ENCODE measurements around the gene SPPL2B. TPM values are rescaled to one million over a fixed set of nuclear protein-coding genes. Genes with fewer than 3 reads are reported as not detected.

The SPPL2B gene
- total and polyA plus RNA-seq, 8 donors: 13.6 to 450 (median 74.1) TPM

DNA sequence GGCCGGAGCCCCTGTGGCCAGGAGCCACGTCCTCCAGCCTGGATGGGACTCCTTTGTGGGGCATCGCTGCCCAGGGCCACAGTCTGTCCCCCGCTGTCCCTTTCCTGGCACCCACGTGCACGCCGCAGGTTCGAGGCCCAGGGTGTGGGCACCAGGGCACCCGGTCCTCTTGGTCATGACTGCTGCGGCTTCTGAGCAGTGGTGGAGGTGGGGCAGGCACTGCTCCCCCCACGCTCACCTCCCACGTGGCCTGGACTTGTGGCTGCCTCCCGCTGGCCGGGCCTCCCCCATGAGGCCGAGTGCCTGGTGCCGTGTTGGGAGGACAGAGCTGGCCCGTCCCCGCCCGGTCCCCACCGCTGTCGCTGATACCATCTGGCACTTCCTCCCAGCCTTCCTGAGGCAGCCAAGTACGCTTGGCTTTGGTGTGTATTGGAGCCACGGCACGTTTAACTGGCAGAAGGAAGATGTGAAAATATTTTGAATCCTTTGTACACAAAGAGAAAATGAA lies 12.8 kb downstream of the SPPL2B start:
- Histone ChIP-seq H3K4me3 (no peak overlapping the region), H3K4me1 (peaks cover 0 to 32% (median 10%) of the 10 kb centered on the region in 4 donors), H3K9me3 (no peaks in the 10 kb centered on the region), H3K36me3 (peaks cover 13 to 90% (median 82%) of the 10 kb centered on the region in 4 donors), H3K27ac (no peak overlapping the region), H3K27me3 (no peaks in the 10 kb centered on the region)
- TF ChIP-seq POLR2AphosphoS5 (IDR thresholded peaks at IDR 0.05) (no peak), POLR2A (IDR thresholded peaks at IDR 0.05) (no peak), EP300 (IDR thresholded peaks at IDR 0.05) (no peak)
- TF ChIP-seq, protein P1, sequence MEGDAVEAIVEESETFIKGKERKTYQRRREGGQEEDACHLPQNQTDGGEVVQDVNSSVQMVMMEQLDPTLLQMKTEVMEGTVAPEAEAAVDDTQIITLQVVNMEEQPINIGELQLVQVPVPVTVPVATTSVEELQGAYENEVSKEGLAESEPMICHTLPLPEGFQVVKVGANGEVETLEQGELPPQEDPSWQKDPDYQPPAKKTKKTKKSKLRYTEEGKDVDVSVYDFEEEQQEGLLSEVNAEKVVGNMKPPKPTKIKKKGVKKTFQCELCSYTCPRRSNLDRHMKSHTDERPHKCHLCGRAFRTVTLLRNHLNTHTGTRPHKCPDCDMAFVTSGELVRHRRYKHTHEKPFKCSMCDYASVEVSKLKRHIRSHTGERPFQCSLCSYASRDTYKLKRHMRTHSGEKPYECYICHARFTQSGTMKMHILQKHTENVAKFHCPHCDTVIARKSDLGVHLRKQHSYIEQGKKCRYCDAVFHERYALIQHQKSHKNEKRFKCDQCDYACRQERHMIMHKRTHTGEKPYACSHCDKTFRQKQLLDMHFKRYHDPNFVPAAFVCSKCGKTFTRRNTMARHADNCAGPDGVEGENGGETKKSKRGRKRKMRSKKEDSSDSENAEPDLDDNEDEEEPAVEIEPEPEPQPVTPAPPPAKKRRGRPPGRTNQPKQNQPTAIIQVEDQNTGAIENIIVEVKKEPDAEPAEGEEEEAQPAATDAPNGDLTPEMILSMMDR (IDR thresholded peaks at IDR 0.05): no peak
- WGBS, 5 donors: 72 to 89% (median 86%) methylated on average over 21 to 24 of the region's 24 CpGs
- intact Hi-C loops (cut with DNase I; ENCODE audit: low total_unique reads): no loop called here
- no peak for DNase-seq

DNA sequence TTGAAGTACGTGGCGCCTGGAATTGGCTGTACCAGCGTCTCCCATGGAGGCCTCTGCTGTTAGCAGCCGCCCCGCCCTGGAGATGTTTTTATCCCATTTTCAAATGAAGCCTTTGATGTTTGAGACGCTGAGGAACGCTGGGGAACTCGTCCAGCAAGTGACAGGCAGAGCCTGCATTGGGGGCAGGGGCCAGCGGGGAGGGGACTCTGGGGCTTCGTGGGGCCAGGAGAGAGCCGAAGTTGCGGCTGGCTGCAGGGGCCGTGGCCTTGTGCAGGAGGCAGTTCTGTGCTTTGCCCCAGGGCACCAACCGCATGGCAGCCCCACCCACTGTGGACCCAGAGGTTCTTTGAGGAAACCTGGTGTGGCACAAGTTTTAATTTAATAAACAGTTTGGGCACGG lies 13.5 kb downstream of the SPPL2B start:
- peaks cover 0 to 25% (median 12%) of the 10 kb centered on the region in 4 donors for H3K4me1 ChIP-seq
- H3K4me3 ChIP-seq: no peak overlapping the region
- no peak for DNase-seq
- intact Hi-C loops (cut with DNase I; ENCODE audit: low total_unique reads): no loop called here
- no peaks in the 10 kb centered on the region for H3K9me3 ChIP-seq
- peaks cover 13 to 94% (median 87%) of the 10 kb centered on the region in 4 donors for H3K36me3 ChIP-seq
- no peak overlapping the region for H3K27ac ChIP-seq
- H3K27me3 ChIP-seq: no peaks in the 10 kb centered on the region
- 71 to 87% (median 86%) methylated on average over 14 to 15 of the region's 15 CpGs for WGBS, 5 donors
- TF ChIP-seq POLR2A (IDR thresholded peaks at IDR 0.05) (no peak), EP300 (IDR thresholded peaks at IDR 0.05) (no peak)
- TF ChIP-seq, protein P1 (IDR thresholded peaks at IDR 0.05): no peak

DNA sequence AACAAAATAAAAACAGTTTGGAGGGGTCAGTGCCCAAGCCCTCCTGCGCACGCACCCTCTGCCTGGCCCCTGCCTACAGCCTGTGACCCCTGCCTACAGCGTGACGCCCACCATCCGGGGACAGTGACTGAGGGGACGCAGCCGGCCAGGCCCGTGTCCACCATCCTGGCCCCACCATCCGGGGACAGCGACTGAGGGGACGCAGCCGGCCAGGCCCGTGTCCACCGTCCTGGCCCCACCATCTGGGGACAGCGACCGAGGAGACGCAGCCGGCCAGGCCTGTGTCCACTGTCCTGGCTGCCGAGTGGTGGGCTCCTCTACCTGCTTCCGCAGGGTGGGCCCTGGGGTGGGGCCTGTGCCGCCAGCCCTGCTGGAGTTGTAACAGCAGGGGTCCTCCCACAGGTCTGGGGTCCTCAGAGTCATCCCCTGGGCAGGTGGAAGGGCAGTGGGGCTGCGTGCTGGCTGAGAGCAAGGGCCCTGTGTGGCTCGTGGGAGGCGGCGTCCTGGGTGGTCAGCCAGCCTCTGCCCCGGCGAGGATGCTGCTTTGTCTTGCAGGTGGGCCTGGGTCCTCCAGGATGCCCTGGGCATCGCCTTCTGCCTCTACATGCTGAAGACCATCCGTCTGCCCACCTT lies 14.3 kb downstream of the SPPL2B start:
- Histone ChIP-seq H3K36me3 (peaks cover 13 to 86% (median 79%) of the 10 kb centered on the region in 4 donors), H3K27me3 (no peaks in the 10 kb centered on the region), H3K9me3 (no peaks in the 10 kb centered on the region), H3K4me1 (peaks cover 0 to 17% (median 12%) of the 10 kb centered on the region in 4 donors), H3K4me3 (no peak overlapping the region), H3K27ac (no peak overlapping the region)
- TF ChIP-seq POLR2A (IDR thresholded peaks at IDR 0.05) (no peak), POLR2AphosphoS5 (IDR thresholded peaks at IDR 0.05) (no peak), EP300 (IDR thresholded peaks at IDR 0.05) (no peak)
- TF ChIP-seq, protein P1 (IDR thresholded peaks at IDR 0.05): no peak
- DNase-seq: no peak
- 92 to 97% (median 93%) methylated on average over 23 to 29 of the region's 29 CpGs for WGBS, 5 donors
- intact Hi-C loops (cut with DNase I; ENCODE audit: low total_unique reads): no loop called here

DNA sequence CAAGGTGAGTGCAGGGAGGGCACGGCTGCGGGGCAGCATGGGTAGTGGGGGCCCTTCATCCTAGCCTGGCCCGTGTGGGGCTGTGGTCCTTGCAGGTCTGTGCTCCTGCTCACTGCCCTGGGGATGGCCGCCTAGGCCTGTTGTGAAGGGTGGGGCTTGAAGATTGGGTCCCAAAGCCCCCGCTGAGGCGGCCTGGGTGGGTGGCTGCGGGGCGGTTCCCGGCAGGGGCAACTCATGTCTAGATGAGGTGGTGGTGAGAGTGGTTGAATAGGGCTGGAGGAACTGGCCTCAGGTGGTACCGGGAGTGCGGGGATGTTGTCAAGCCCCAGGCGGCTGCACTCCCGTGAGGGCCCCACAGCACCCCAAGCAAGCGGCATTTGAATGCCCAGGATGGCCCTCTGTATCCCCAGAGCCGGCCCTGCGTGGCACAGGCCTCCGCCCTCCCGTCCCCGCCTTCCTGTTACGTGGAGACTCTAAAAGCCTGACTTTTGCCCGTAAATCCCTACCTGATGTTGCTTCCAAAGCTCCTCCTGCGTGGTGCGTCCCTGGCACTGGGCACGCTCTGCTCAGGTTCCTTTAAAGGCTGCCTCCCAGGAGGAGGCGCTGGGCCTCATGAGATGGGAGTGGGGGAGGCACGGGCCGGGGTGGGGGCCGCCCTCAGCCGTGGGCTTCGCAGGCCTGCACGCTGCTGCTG lies 15.0 kb downstream of the SPPL2B start:
- Histone ChIP-seq H3K4me1 (peaks cover 0 to 17% (median 10%) of the 10 kb centered on the region in 4 donors), H3K9me3 (no peaks in the 10 kb centered on the region), H3K27ac (no peak overlapping the region), H3K27me3 (no peaks in the 10 kb centered on the region), H3K4me3 (no peak overlapping the region), H3K36me3 (peaks cover 13 to 81% (median 78%) of the 10 kb centered on the region in 4 donors)
- no peak for DNase-seq
- WGBS, 5 donors: 93 to 96% (median 94%) methylated on average over 27 to 31 of the region's 31 CpGs
- intact Hi-C loops (cut with DNase I; ENCODE audit: low total_unique reads): no loop called here
- TF ChIP-seq EP300 (IDR thresholded peaks at IDR 0.05) (no peak), POLR2A (IDR thresholded peaks at IDR 0.05) (no peak), POLR2AphosphoS5 (IDR thresholded peaks at IDR 0.05) (no peak)
- TF ChIP-seq, protein P1 (IDR thresholded peaks at IDR 0.05): no peak
